Measurements from ENCODE around the gene KRT84. TPM values are rescaled to one million over a fixed set of nuclear protein-coding genes. Genes with fewer than 3 reads are reported as not detected.
"Not testable (repeated sequence)": the region's sequence is repeated elsewhere in the genome, so short reads cannot be mapped to it uniquely, and the experiment has no call there.

KRT84 gene
- total RNA-seq, 1 donor from 2014 or later: not detected

DNA sequence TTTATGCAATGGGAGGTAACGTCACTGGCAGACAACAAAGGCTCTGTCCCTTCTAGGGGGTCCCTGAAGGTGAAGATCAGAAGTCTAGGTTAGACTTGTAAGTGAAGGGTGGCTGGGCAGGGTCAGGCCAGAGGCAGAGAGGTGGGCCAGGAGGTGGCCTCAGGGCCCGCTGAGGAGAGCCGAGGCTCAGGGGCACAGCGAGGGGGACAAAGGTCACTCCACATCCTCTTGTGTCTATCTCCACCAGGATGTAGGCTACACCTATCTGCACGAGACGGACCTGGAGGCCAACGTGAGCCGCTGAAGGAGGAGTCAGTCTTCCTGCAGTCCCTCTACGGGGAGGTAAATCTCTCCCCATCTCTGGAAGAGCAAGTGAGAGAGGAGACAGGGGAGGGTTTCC lies 38.4 kb downstream of the KRT84 start:
- DNase-seq (ENCODE audit: low read depth): no peak
- no peak for TF ChIP-seq CTCF (conservative IDR thresholded peaks at IDR 0.05; ENCODE audit: low read depth, low read length)
- no peak overlapping the region for H3K4me3 ChIP-seq (ENCODE audit: low read depth, low read length)

GRCh38 chr12:52346593-52346992 lies 38.9 kb downstream of the KRT84 start:
- no peak for DNase-seq (ENCODE audit: low read depth)

DNA sequence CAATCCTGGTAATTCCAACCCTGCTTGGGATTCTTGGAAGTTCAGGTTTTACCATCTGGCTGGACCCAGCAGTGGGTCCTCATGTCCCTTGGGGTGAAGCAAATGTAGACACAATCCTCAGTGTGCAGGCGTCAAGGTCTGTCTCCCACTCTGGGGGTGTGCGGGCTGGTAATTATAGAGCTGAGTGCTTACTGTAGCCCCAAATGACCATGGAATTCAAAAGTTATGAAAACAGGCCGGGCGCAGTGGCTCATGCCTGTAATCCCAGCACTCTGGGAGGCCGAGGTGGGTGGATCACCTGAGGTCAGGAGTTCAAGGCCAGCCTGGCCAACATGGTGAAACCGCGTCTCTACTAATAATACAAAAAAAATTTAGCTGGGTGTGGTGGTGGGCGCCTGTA lies 40.4 kb downstream of the KRT84 start:
- not testable (repeated sequence) for DNase-seq (ENCODE audit: low read depth); H3K4me3 ChIP-seq (ENCODE audit: low read depth, low read length)

More at GRCh38 chr12:52346593-52346992, 38.9 kb downstream of the KRT84 start:
- no peak overlapping the region for H3K4me3 ChIP-seq (ENCODE audit: low read depth, low read length)
- TF ChIP-seq CTCF (conservative IDR thresholded peaks at IDR 0.05; ENCODE audit: low read depth, low read length): no peak

GRCh38 chr12:52344111-52344510 lies 41.3 kb downstream of the KRT84 start:
- H3K4me3 ChIP-seq (ENCODE audit: low read depth, low read length): no peak overlapping the region
- no peak for TF ChIP-seq CTCF (conservative IDR thresholded peaks at IDR 0.05; ENCODE audit: low read depth, low read length)
- no peak for DNase-seq (ENCODE audit: low read depth)

GRCh38 chr12:52343550-52343949 lies 41.9 kb downstream of the KRT84 start:
- no peak for DNase-seq (ENCODE audit: low read depth)
- H3K4me3 ChIP-seq (ENCODE audit: low read depth, low read length): no peak overlapping the region
- no peak for TF ChIP-seq CTCF (conservative IDR thresholded peaks at IDR 0.05; ENCODE audit: low read depth, low read length)

GRCh38 chr12:52342781-52343490 lies 42.5 kb downstream of the KRT84 start:
- no peak for DNase-seq (ENCODE audit: low read depth)
- TF ChIP-seq CTCF (conservative IDR thresholded peaks at IDR 0.05; ENCODE audit: low read depth, low read length): no peak
- no peak overlapping the region for H3K4me3 ChIP-seq (ENCODE audit: low read depth, low read length)

DNA sequence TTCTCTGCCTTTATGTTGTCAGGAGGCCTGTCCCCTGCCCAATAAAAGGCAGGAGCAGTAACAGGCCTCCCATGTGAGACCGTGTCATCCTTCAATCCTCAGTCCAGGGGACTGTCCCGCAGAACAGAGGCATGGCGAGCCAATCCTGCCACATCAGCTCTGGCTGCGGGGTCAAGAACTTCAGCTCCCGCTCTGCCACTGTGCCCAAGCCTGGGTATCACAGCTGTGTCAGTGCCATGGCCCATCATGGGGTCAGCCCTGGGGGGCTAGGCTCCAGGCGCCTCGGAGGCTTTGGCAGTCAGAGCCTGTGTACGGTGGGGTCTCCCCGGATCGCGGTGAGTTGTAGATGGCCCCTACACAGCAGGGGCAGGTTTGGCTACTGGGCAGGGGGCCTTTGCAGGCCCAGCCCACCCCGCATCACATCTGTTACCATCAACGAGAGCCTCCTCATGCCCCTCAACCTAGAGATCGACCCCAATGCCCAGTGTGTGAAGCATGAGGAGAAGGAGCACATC lies 44.3 kb downstream of the KRT84 start:
- H3K4me3 ChIP-seq (ENCODE audit: low read depth, low read length): no peak overlapping the region
- no peak for TF ChIP-seq CTCF (conservative IDR thresholded peaks at IDR 0.05; ENCODE audit: low read depth, low read length)
- DNase-seq (ENCODE audit: low read depth): no peak

Measured in epithelial cell of proximal tubule (primary cell).